MM.1S (cell line): Measurements from ENCODE around the gene LCA5L.

ENCODE experiments used
- DNase-seq: peaks from one replicate; pipeline ENCODE4 v3.0.0-alpha.2; 2015
- H2AFZ ChIP-seq: fragments of 300-600 bp; sonication (generic); 2 replicates; pipeline ENCODE4 v1.6.0; 2016; ENCODE audit warnings: antibody characterized with exemption, low read length
- H3F3A ChIP-seq: fragments of 300-600 bp; sonication (generic); 2 replicates; pipeline ENCODE4 v1.6.1; 2016; ENCODE audit warnings: mild to moderate bottlenecking, antibody characterized with exemption, low read length, moderate library complexity, mixed read lengths; ENCODE audit not compliant: insufficient read depth
- H3K27ac ChIP-seq: fragments of 300-600 bp; sonication (generic); 2 replicates; pipeline ENCODE4 v1.5.1; 2016; ENCODE audit warnings: mild to moderate bottlenecking, low read length
- H3K27me3 ChIP-seq: fragments of 300-600 bp; sonication (generic); replicated peaks from 2 replicates; pipeline ENCODE4 v1.6.0; 2016; ENCODE audit warnings: low read length; ENCODE audit not compliant: insufficient read depth
- H3K36me3 ChIP-seq: fragments of 300-600 bp; sonication (generic); replicated peaks from 2 replicates; pipeline ENCODE4 v1.6.1; 2016; ENCODE audit warnings: mild to moderate bottlenecking, low read length, mixed read lengths; ENCODE audit not compliant: insufficient read depth
- H3K4me1 ChIP-seq: fragments of 300-600 bp; sonication (generic); 2 replicates; pipeline ENCODE4 v1.6.1; 2016; ENCODE audit warnings: low read length, mixed read lengths
- H3K4me2 ChIP-seq: fragments of 300-600 bp; sonication (generic); 2 replicates; pipeline ENCODE4 v1.6.0; 2016; ENCODE audit warnings: low read depth, low read length
- H3K4me3 ChIP-seq: fragments of 300-600 bp; sonication (generic); 2 replicates; pipeline ENCODE4 v1.5.1; 2016; ENCODE audit warnings: low read length, mixed read lengths
- H3K79me2 ChIP-seq: fragments of 300-600 bp; sonication (generic); 2 replicates; pipeline ENCODE4 v1.6.1; 2016; ENCODE audit warnings: mixed run types, low read length, mixed read lengths
- H3K9ac ChIP-seq: fragments of 300-600 bp; sonication (generic); 2 replicates; pipeline ENCODE4 v1.6.1; 2016; ENCODE audit warnings: low read length, mixed read lengths
- H3K9me2 ChIP-seq: fragments of 300-600 bp; sonication (generic); replicated peaks from 2 replicates; pipeline ENCODE4 v1.6.1; 2016; ENCODE audit warnings: mild to moderate bottlenecking, low read length, mixed read lengths; ENCODE audit not compliant: insufficient read depth
- H3K9me3 ChIP-seq: fragments of 300-600 bp; sonication (generic); replicated peaks from 2 replicates; pipeline ENCODE4 v1.6.1; 2016; ENCODE audit warnings: mild to moderate bottlenecking, low read length, mixed read lengths; ENCODE audit not compliant: insufficient read depth
- H4K20me1 ChIP-seq: fragments of 300-600 bp; sonication (generic); 2 replicates; pipeline ENCODE4 v1.6.1; 2016; ENCODE audit warnings: mild to moderate bottlenecking, low read length, moderate library complexity, mixed read lengths; ENCODE audit not compliant: insufficient read depth
- CTCF ChIP-seq: fragments of 300-600 bp; sonication (generic); IDR thresholded peaks from 2 replicates; pipeline ENCODE4 v1.5.1; 2016; ENCODE audit warnings: antibody characterized with exemption, low read length, mixed read lengths
- EZH2 ChIP-seq: fragments of 300-600 bp; sonication (generic); optimal IDR thresholded peaks from 2 replicates; pipeline ENCODE3; 2017; ENCODE audit warnings: low read depth, mild to moderate bottlenecking, antibody characterized with exemption, low read length, mixed read lengths
- EZH2phosphoT487 ChIP-seq: fragments of 300-600 bp; sonication (generic); IDR thresholded peaks from 2 replicates; pipeline ENCODE4 v1.6.1; 2018; ENCODE audit warnings: antibody characterized with exemption, low read length

LCA5L gene

GRCh38 chr21:39430954-39431353 is 14.6 kb downstream of the LCA5L start:
- H3K79me2 ChIP-seq: no peaks in the 10 kb centered on the region
- H3K4me3 ChIP-seq: no peak overlapping the region
- no peak overlapping the region for H3K4me2 ChIP-seq
- no peak for DNase-seq
- TF ChIP-seq EZH2 (no peak), CTCF (no peak), EZH2phosphoT487 (no peak)
- no peak overlapping the region for H3K9ac ChIP-seq
- no peak overlapping the region for H3K27ac ChIP-seq
- H3F3A ChIP-seq: no peaks in the 10 kb centered on the region
- H4K20me1 ChIP-seq: no peaks in the 10 kb centered on the region
- H3K36me3 ChIP-seq: no peaks in the 10 kb centered on the region
- no peaks in the 10 kb centered on the region for H3K27me3 ChIP-seq
- H2AFZ ChIP-seq: no peak overlapping the region
- no peaks in the 10 kb centered on the region for H3K4me1 ChIP-seq
- no peaks in the 10 kb centered on the region for H3K9me3 ChIP-seq
- no peaks in the 10 kb centered on the region for H3K9me2 ChIP-seq

- Histone ChIP-seq H2AFZ (no peak overlapping the region), H3K27ac (no peak overlapping the region), H3K4me2 (no peak overlapping the region), H3K36me3 (no peaks in the 10 kb centered on the region), H4K20me1 (no peaks in the 10 kb centered on the region), H3K9me2 (no peaks in the 10 kb centered on the region), H3K79me2 (no peaks in the 10 kb centered on the region), H3K9me3 (no peaks in the 10 kb centered on the region), H3K27me3 (no peaks in the 10 kb centered on the region), H3K4me1 (no peaks in the 10 kb centered on the region), H3K4me3 (no peak overlapping the region), H3F3A (no peaks in the 10 kb centered on the region), H3K9ac (no peak overlapping the region)
- no peak for DNase-seq
- TF ChIP-seq CTCF (no peak), EZH2phosphoT487 (no peak), EZH2 (no peak)
These were observed 15.1 kb downstream of the LCA5L start for GRCh38 chr21:39430457-39430856.

- no peaks in the 10 kb centered on the region for H3K79me2 ChIP-seq
- H3K4me2 ChIP-seq: no peak overlapping the region
- no peaks in the 10 kb centered on the region for H3F3A ChIP-seq
- H4K20me1 ChIP-seq: no peaks in the 10 kb centered on the region
- no peaks in the 10 kb centered on the region for H3K9me2 ChIP-seq
- H3K27me3 ChIP-seq: no peaks in the 10 kb centered on the region
- no peak overlapping the region for H3K9ac ChIP-seq
- no peaks in the 10 kb centered on the region for H3K9me3 ChIP-seq
- H3K27ac ChIP-seq: no peak overlapping the region
- H3K4me3 ChIP-seq: no peak overlapping the region
- no peak for TF ChIP-seq EZH2
- no peak for TF ChIP-seq CTCF
- TF ChIP-seq EZH2phosphoT487: no peak
- no peak overlapping the region for H2AFZ ChIP-seq
- H3K36me3 ChIP-seq: no peaks in the 10 kb centered on the region
- no peak for DNase-seq
- no peaks in the 10 kb centered on the region for H3K4me1 ChIP-seq
These were observed 15.6 kb downstream of the LCA5L start for GRCh38 chr21:39430016-39430415.
